Osteoblast (primary cell): ENCODE data around the gene GNAI1. TPM values are rescaled to one million over a fixed set of nuclear protein-coding genes. Genes with fewer than 3 reads are reported as not detected.

Experiments
- DNase-seq: peaks from one replicate; pipeline ENCODE4 v3.0.0; 2011; ENCODE audit warnings: low spot score, mixed read lengths; ENCODE audit not compliant: insufficient read length; ENCODE audit errors: missing footprints
- H2AFZ ChIP-seq: 2 replicates; pipeline ENCODE4 v1.6.0; 2011; ENCODE audit warnings: mild to moderate bottlenecking, low read length
- H3K27ac ChIP-seq: 2 replicates; pipeline ENCODE4 v1.5.1; 2011; ENCODE audit warnings: mild to moderate bottlenecking, low read depth, low read length, moderate library complexity
- H3K27me3 ChIP-seq: 2 replicates; pipeline ENCODE4 v1.6.0; 2012; ENCODE audit warnings: mild to moderate bottlenecking, control low read depth, inconsistent platforms, low read length, moderate library complexity; ENCODE audit not compliant: insufficient read depth
- H3K36me3 ChIP-seq: 2 replicates; pipeline ENCODE4 v1.5.1; 2011; ENCODE audit warnings: mild to moderate bottlenecking, low read length, control low read depth, moderate library complexity; ENCODE audit not compliant: insufficient read depth
- H3K4me1 ChIP-seq: 2 replicates; pipeline ENCODE4 v1.5.1; 2011; ENCODE audit warnings: mild to moderate bottlenecking, low read length, control low read depth, moderate library complexity; ENCODE audit not compliant: insufficient read depth
- H3K4me2 ChIP-seq: 2 replicates; pipeline ENCODE4 v1.6.0; 2011; ENCODE audit warnings: mild to moderate bottlenecking, low read length; ENCODE audit not compliant: insufficient read depth
- H3K4me3 ChIP-seq: fragments of 200-600 bp; sonication (generic); 3 replicates; pipeline ENCODE4 v1.5.1; 2012; ENCODE audit warnings: mild to moderate bottlenecking, low read length, inconsistent platforms; ENCODE audit not compliant: insufficient read depth
- H3K79me2 ChIP-seq: 2 replicates; pipeline ENCODE4 v1.6.0; 2012; ENCODE audit warnings: mild to moderate bottlenecking, low read length, control low read depth, inconsistent platforms; ENCODE audit not compliant: insufficient read depth
- H3K9me3 ChIP-seq: 2 replicates; pipeline ENCODE4 v1.5.1; 2011; ENCODE audit warnings: low read depth, low read length, control low read depth
- H4K20me1 ChIP-seq: 2 replicates; pipeline ENCODE4 v1.6.0; 2012; ENCODE audit warnings: mild to moderate bottlenecking, low read length, control low read depth; ENCODE audit not compliant: insufficient read depth
- CTCF ChIP-seq: IDR thresholded peaks from 2 replicates; pipeline ENCODE4 v1.5.1; 2011; ENCODE audit warnings: mild to moderate bottlenecking, low read depth, low read length, moderate library complexity; ENCODE audit errors: extremely low read depth
- total RNA-seq: library from RNA; depleted of rRNA; stranded (reverse); fragments of >200 nt; gene quantifications from 2 replicates; pipeline ENCODE4 v1.2.3, GENCODE V29; 2012

Gene GNAI1
- total RNA-seq, 1 donor = 36.2 TPM

- no peaks in the 10 kb centered on the region for H3K36me3 ChIP-seq
- H3K4me2 ChIP-seq = no peak overlapping the region
- no peak overlapping the region for H2AFZ ChIP-seq
- peaks cover 9% of the 10 kb centered on the region for H3K4me1 ChIP-seq
- H3K9me3 ChIP-seq = no peaks in the 10 kb centered on the region
- H3K27ac ChIP-seq = no peak overlapping the region
- DNase-seq = no peak
- H3K79me2 ChIP-seq = no peaks in the 10 kb centered on the region
- H4K20me1 ChIP-seq = no peaks in the 10 kb centered on the region
- TF ChIP-seq CTCF = no peak
- H3K4me3 ChIP-seq = no peak overlapping the region
- no peaks in the 10 kb centered on the region for H3K27me3 ChIP-seq
Measured at GRCh38 chr7:80260606-80261005, 126.0 kb downstream of the GNAI1 start.

- H3K9me3 ChIP-seq = no peaks in the 10 kb centered on the region
- peak overlapping the region; percentile 37 for H3K27ac ChIP-seq
- no peak overlapping the region for H3K4me3 ChIP-seq
- H3K4me1 ChIP-seq = peaks cover 9% of the 10 kb centered on the region
- TF ChIP-seq CTCF = no peak
- H3K79me2 ChIP-seq = no peaks in the 10 kb centered on the region
- H3K27me3 ChIP-seq = no peaks in the 10 kb centered on the region
- no peak overlapping the region for H2AFZ ChIP-seq
- no peaks in the 10 kb centered on the region for H3K36me3 ChIP-seq
- no peak for DNase-seq
- H3K4me2 ChIP-seq = peak overlapping the region; percentile 53
- no peaks in the 10 kb centered on the region for H4K20me1 ChIP-seq
Measured at GRCh38 chr7:80263333-80263732, 128.7 kb downstream of the GNAI1 start.

- peaks cover 9% of the 10 kb centered on the region for H3K4me1 ChIP-seq
- peak overlapping the region; percentile 53 for H3K4me2 ChIP-seq
Measured at GRCh38 chr7:80263821-80264220, 129.2 kb downstream of the GNAI1 start.

GRCh38 chr7:80264769-80265495 is 130.3 kb downstream of the GNAI1 start:
- no peaks in the 10 kb centered on the region for H3K9me3 ChIP-seq
- no peak overlapping the region for H2AFZ ChIP-seq

More at GRCh38 chr7:80263821-80264220, 129.2 kb downstream of the GNAI1 start:
- no peak for DNase-seq
- H3K79me2 ChIP-seq = no peaks in the 10 kb centered on the region
- H3K4me3 ChIP-seq = no peak overlapping the region
- H3K9me3 ChIP-seq = no peaks in the 10 kb centered on the region
- H3K27me3 ChIP-seq = no peaks in the 10 kb centered on the region
- TF ChIP-seq CTCF = no peak
- H3K27ac ChIP-seq = peak overlapping the region; percentile 37
- no peaks in the 10 kb centered on the region for H4K20me1 ChIP-seq
- no peaks in the 10 kb centered on the region for H3K36me3 ChIP-seq
- no peak overlapping the region for H2AFZ ChIP-seq

More at GRCh38 chr7:80264769-80265495, 130.3 kb downstream of the GNAI1 start:
- Histone ChIP-seq H3K27ac (no peak overlapping the region), H3K36me3 (no peaks in the 10 kb centered on the region), H3K79me2 (no peaks in the 10 kb centered on the region), H3K4me3 (no peak overlapping the region), H3K4me1 (peaks cover 9% of the 10 kb centered on the region), H3K4me2 (no peak overlapping the region), H4K20me1 (no peaks in the 10 kb centered on the region), H3K27me3 (no peaks in the 10 kb centered on the region)
- TF ChIP-seq CTCF = no peak
- DNase-seq = no peak
